DND-41 (cell line): ENCODE measurements around the gene SELENOI.

Source experiments
- ATAC-seq: fragments of 200-7000 bp; cut with Tn5 transposase; 3 replicates; pipeline ENCODE4 v1.9.1; 2021; ENCODE audit warnings: low read depth; ENCODE audit not compliant: insufficient read depth
- DNase-seq: peaks from one replicate; pipeline ENCODE4 v3.0.0-alpha.2; 2020
- H2AFZ ChIP-seq: 2 replicates; pipeline ENCODE4 v1.6.0; 2012; ENCODE audit warnings: low read depth, low read length
- H3K27ac ChIP-seq: 2 replicates; pipeline ENCODE4 v1.5.1; 2012; ENCODE audit warnings: low read length, inconsistent platforms
- H3K27me3 ChIP-seq: fragments of 200-600 bp; sonication (generic); 2 replicates; pipeline ENCODE4 v1.6.0; 2012; ENCODE audit warnings: low read length, mild to moderate bottlenecking, inconsistent platforms; ENCODE audit not compliant: insufficient read depth, poor library complexity
- H3K36me3 ChIP-seq: 2 replicates; pipeline ENCODE4 v1.5.1; 2012; ENCODE audit warnings: low read length, inconsistent platforms; ENCODE audit not compliant: insufficient read depth
- H3K4me1 ChIP-seq: 2 replicates; pipeline ENCODE4 v1.5.1; 2012; ENCODE audit warnings: mild to moderate bottlenecking, low read length; ENCODE audit not compliant: insufficient read depth
- H3K4me2 ChIP-seq: 2 replicates; pipeline ENCODE4 v1.6.0; 2012; ENCODE audit warnings: mild to moderate bottlenecking, moderate library complexity, low read length, inconsistent platforms; ENCODE audit not compliant: insufficient read depth
- H3K4me3 ChIP-seq, 2 experiments: fragments of 200-600 bp in 1 of 2; shearing (Covaris generic) in 1 of 2; 2 replicates each; pipeline ENCODE4 v1.5.1; 2012 to 2016; ENCODE audit warnings: inconsistent platforms in 2 of 2, low read length in 2 of 2, mild to moderate bottlenecking in 2 of 2, low read depth in 1 of 2, moderate library complexity in 1 of 2
- H3K79me2 ChIP-seq: 2 replicates; pipeline ENCODE4 v1.6.0; 2012; ENCODE audit warnings: low read length, inconsistent platforms; ENCODE audit not compliant: insufficient read depth
- H3K9ac ChIP-seq: 2 replicates; pipeline ENCODE4 v1.6.0; 2012; ENCODE audit warnings: low read depth, mild to moderate bottlenecking, inconsistent platforms, low read length, moderate library complexity
- H3K9me3 ChIP-seq: 2 replicates; pipeline ENCODE4 v1.5.1; 2012; ENCODE audit warnings: low read length, moderate library complexity, mild to moderate bottlenecking, inconsistent platforms; ENCODE audit not compliant: insufficient read depth, severe bottlenecking
- H4K20me1 ChIP-seq: 2 replicates; pipeline ENCODE4 v1.6.0; 2012; ENCODE audit warnings: low read length; ENCODE audit not compliant: insufficient read depth
- CTCF ChIP-seq: IDR thresholded peaks from 2 replicates; pipeline ENCODE4 v1.5.1; 2012; ENCODE audit warnings: borderline replicate concordance, low read length, moderate library complexity, mild to moderate bottlenecking; ENCODE audit not compliant: poor library complexity, severe bottlenecking; ENCODE audit errors: extremely low read depth
- EZH2 ChIP-seq: IDR thresholded peaks from 3 replicates; pipeline ENCODE4 v1.6.1; 2012; ENCODE audit warnings: borderline replicate concordance, low read depth, mild to moderate bottlenecking, moderate library complexity, low read length, inconsistent platforms; ENCODE audit not compliant: severe bottlenecking

The SELENOI gene

GRCh38 chr2:26396734-26397298 lies 50.9 kb downstream of the SELENOI start:
- DNase-seq (no peak), ATAC-seq (no peak)
- H3K9ac ChIP-seq = no peak overlapping the region
- no peak overlapping the region for H3K4me3 ChIP-seq
- peaks cover 4% of the 10 kb centered on the region; the same call in 1 of the 2 replicates for H3K36me3 ChIP-seq
- no peak for TF ChIP-seq CTCF
- no peak for TF ChIP-seq EZH2
- no peaks in the 10 kb centered on the region for H3K9me3 ChIP-seq
- no peak overlapping the region for H3K27ac ChIP-seq
- no peaks in the 10 kb centered on the region for H3K27me3 ChIP-seq
- H3K4me2 ChIP-seq = no peak overlapping the region
- H3K4me1 ChIP-seq = no peaks in the 10 kb centered on the region
- H2AFZ ChIP-seq = no peak overlapping the region
- no peaks in the 10 kb centered on the region for H4K20me1 ChIP-seq
- H3K79me2 ChIP-seq = no peaks in the 10 kb centered on the region

GRCh38 chr2:26399771-26400376 lies 53.9 kb downstream of the SELENOI start:
- no peaks in the 10 kb centered on the region for H3K79me2 ChIP-seq
- no peak overlapping the region for H2AFZ ChIP-seq
- no peaks in the 10 kb centered on the region for H3K4me1 ChIP-seq
- no peak for TF ChIP-seq CTCF
- TF ChIP-seq EZH2 = no peak
- H3K36me3 ChIP-seq = peaks cover 4% of the 10 kb centered on the region; the same call in 1 of the 2 replicates
- ATAC-seq (peak; percentile 51; the same call in 2 of the 3 replicates), DNase-seq (peak; percentile 12)
- no peaks in the 10 kb centered on the region for H3K27me3 ChIP-seq
- no peak overlapping the region for H3K27ac ChIP-seq
- H3K4me2 ChIP-seq = no peak overlapping the region
- H3K9ac ChIP-seq = no peak overlapping the region
- no peaks in the 10 kb centered on the region for H4K20me1 ChIP-seq
- no peaks in the 10 kb centered on the region for H3K9me3 ChIP-seq
- no peak overlapping the region for H3K4me3 ChIP-seq

- no peak overlapping the region for H3K4me2 ChIP-seq
- DNase-seq = no peak
Observed at GRCh38 chr2:26400723-26401122, 54.8 kb downstream of the SELENOI start.

More at GRCh38 chr2:26400723-26401122, 54.8 kb downstream of the SELENOI start:
- no peaks in the 10 kb centered on the region for H3K9me3 ChIP-seq
- H3K4me1 ChIP-seq = no peaks in the 10 kb centered on the region
- TF ChIP-seq EZH2 = no peak
- TF ChIP-seq CTCF = no peak
- H3K27me3 ChIP-seq = no peaks in the 10 kb centered on the region
- ATAC-seq = no peak
- H3K79me2 ChIP-seq = no peaks in the 10 kb centered on the region
- no peaks in the 10 kb centered on the region for H4K20me1 ChIP-seq
- no peak overlapping the region for H3K27ac ChIP-seq
- no peak overlapping the region for H2AFZ ChIP-seq
- no peak overlapping the region for H3K4me3 ChIP-seq
- no peak overlapping the region for H3K9ac ChIP-seq
- H3K36me3 ChIP-seq = no peaks in the 10 kb centered on the region
